Measurements from ENCODE around the gene CTNNA2.

Gene CTNNA2

DNA sequence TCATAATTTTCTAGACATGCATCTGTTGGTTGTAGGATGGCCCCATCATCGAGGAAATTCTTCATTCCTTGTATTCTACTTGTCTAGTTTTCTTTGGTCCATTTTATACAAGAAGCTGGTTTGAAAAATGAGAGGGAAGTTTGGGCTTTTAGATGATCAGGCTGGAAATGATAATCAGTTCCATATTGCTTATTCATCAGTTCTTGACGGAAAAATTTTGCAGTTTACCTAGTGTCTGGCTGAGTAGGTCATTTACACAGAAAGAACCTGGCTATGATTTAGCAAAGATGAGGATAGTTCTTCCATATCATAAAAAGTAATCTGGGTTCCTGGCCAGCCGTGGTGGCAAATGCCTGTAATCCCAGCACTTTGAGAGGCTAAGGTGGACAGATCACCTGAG is 416.8 kb downstream of the CTNNA2 start:
- Histone ChIP-seq H3K9ac (no peak overlapping the region), H3K4me1 (no peaks in the 10 kb centered on the region), H3K79me2 (no peaks in the 10 kb centered on the region), H3K27me3 (ENCODE audit: control insufficient read depth, insufficient read depth, low read length) (no peaks in the 10 kb centered on the region), H3K4me3 (ENCODE audit: low read depth, low read length) (no peak overlapping the region), H3K4me2 (ENCODE audit: low read length) (no peak overlapping the region), H3K27ac (no peak overlapping the region), H3K9me3 (ENCODE audit: control insufficient read depth, low read length) (no peaks in the 10 kb centered on the region), H2AFZ (no peak overlapping the region), H3K36me3 (ENCODE audit: control insufficient read depth, insufficient read depth, low read length) (no peaks in the 10 kb centered on the region)
- TF ChIP-seq CTCF (IDR thresholded peaks at IDR 0.05) = no peak

DNA sequence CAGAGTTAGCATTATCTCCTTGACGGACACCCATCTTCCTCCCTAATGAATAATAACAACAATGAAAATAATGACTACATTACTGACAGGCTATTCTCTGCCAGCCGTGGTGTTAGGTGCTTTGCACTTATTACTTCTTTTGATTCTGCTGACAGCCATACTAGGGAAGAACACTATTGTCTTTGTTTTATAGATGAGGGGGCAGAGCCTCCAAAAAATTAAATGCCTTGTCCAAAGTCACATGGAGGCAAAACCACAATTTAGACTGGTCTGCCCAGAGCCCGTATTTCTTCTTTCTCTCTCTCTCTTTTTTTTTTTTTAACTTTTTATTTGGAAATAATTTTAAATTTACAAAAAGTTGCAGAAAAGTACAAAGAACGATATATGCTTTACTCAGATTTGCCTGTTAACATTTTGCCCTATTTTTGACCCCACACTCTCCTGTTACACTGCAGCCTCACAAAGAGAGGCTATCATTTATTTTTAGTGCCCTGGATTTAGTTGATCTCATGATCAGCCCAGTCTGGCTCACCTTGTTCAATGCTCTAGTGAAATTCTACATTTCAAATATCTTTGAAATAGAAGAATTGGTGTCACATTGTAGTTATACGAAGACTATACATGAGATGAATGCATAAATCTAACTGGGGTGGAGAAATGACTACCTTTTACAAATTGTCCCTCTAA is 422.3 kb downstream of the CTNNA2 start:
- no peak for TF ChIP-seq CTCF (IDR thresholded peaks at IDR 0.05)

DNA sequence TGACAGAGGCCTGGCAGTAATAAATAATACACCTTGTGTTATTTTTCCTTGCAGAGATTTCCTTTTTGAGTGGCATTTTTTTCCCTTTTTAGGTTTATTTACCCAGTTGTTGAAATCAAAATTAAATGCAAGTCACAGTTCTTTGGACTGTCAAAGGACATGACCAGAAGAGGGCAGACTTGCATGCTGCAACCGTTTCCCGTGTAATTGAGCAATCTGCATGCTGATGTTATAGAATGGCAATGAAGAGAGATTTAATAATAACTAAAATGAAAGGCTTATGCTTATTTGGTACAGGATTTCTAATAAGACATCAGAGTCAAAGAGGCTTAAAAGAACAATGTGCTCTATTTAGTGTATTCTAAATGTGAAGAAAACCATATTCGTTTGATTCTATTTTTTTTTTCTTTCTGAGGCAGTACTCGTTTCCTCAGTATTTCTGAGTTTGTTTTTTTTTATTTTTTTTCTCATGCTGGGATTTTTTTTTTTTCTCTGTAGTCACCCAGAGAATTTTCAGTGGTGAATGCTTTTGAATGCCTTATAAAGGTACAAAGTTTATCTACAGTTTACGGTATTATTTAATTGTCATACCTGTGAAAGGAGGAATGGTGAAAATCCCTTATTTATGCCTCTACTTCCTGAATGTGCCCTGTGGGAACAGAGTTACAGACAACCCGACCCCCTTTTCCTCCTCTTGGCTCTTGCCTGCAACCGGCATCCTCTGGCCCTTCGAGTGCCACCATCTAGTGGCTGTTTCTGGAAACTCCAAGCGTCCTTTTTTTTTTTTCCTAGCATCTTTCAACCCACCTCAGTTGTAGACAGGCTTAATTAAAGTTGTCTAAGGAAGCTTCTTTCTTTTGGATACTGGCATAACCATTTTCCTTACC is 423.2 kb downstream of the CTNNA2 start:
- Histone ChIP-seq H3K27me3 (ENCODE audit: control insufficient read depth, insufficient read depth, low read length) (no peaks in the 10 kb centered on the region), H3K9ac (no peak overlapping the region), H2AFZ (peak overlapping the region; percentile 9), H3K27ac (no peak overlapping the region), H3K36me3 (ENCODE audit: control insufficient read depth, insufficient read depth, low read length) (no peaks in the 10 kb centered on the region), H3K79me2 (no peaks in the 10 kb centered on the region), H3K4me2 (ENCODE audit: low read length) (peak overlapping the region; percentile 1), H3K4me1 (no peaks in the 10 kb centered on the region), H3K9me3 (ENCODE audit: control insufficient read depth, low read length) (no peaks in the 10 kb centered on the region), H3K4me3 (ENCODE audit: low read depth, low read length) (no peak overlapping the region)
- TF ChIP-seq CTCF (IDR thresholded peaks at IDR 0.05) = peak; percentile 41

More for the DNA sequence above, 422.3 kb downstream of the CTNNA2 start:
- Histone ChIP-seq H3K9me3 (ENCODE audit: control insufficient read depth, low read length) (no peaks in the 10 kb centered on the region), H3K4me1 (no peaks in the 10 kb centered on the region), H3K79me2 (no peaks in the 10 kb centered on the region), H2AFZ (no peak overlapping the region), H3K4me2 (ENCODE audit: low read length) (no peak overlapping the region), H3K27me3 (ENCODE audit: control insufficient read depth, insufficient read depth, low read length) (no peaks in the 10 kb centered on the region), H3K27ac (no peak overlapping the region), H3K9ac (no peak overlapping the region), H3K4me3 (ENCODE audit: low read depth, low read length) (no peak overlapping the region), H3K36me3 (ENCODE audit: control insufficient read depth, insufficient read depth, low read length) (no peaks in the 10 kb centered on the region)

- H3K36me3 ChIP-seq (ENCODE audit: control insufficient read depth, insufficient read depth, low read length) = no peaks in the 10 kb centered on the region
- no peaks in the 10 kb centered on the region for H3K9me3 ChIP-seq (ENCODE audit: control insufficient read depth, low read length)
- H3K4me3 ChIP-seq (ENCODE audit: low read depth, low read length) = no peak overlapping the region
- H3K9ac ChIP-seq = no peak overlapping the region
- H3K27ac ChIP-seq = no peak overlapping the region
- H2AFZ ChIP-seq = no peak overlapping the region
- no peaks in the 10 kb centered on the region for H3K27me3 ChIP-seq (ENCODE audit: control insufficient read depth, insufficient read depth, low read length)
- no peaks in the 10 kb centered on the region for H3K4me1 ChIP-seq
- no peaks in the 10 kb centered on the region for H3K79me2 ChIP-seq
- no peak overlapping the region for H3K4me2 ChIP-seq (ENCODE audit: low read length)
- no peak for TF ChIP-seq CTCF (IDR thresholded peaks at IDR 0.05)
Measured at GRCh38 chr2:79936715-79937114, 423.9 kb downstream of the CTNNA2 start.

Measured in parathyroid adenoma (tissue), 2 donors.